ENCODE data around the gene FOXC1.

FOXC1 gene

DNA sequence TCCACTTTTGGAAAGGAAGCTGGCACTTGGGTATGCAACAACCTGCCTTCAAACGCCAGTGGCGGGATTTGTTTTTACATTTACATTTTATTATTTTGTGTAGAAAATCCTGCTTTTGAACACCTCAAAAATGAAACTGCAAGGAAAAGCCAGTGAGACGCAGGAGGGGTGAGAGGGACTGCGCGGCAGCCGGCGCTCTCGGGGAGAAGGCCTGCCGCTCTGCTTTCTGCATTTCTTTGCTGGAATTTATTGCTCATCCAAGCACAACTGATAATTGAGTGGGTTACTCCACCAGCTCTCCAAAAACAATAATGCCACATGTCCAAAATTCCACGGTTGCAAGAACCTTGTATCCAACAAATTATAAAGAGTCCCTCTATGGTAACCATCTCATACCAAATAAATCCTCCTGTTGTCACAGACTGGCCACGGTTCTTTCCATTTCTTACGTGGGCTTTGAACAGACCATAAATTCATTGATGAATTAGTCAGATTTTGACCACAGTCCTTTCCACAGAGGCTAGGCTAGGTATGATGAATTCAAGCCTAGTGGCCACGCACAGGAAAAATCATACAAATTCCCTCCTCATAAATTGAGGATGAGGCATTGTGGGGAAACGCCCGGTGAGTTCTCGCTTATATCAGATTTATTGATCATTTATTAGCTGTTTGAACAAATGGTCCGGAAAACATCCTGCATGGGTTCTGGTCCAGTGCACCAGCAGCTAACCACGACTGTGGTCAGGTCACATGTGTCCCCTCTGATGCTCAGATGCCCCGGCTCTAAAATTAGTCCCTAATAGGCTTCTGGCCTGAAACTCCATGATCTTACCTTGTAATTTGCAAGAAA lies 31.6 kb upstream of the FOXC1 start:
- no peaks in the 10 kb centered on the region for H3K9me3 Mint-ChIP-seq

DNA sequence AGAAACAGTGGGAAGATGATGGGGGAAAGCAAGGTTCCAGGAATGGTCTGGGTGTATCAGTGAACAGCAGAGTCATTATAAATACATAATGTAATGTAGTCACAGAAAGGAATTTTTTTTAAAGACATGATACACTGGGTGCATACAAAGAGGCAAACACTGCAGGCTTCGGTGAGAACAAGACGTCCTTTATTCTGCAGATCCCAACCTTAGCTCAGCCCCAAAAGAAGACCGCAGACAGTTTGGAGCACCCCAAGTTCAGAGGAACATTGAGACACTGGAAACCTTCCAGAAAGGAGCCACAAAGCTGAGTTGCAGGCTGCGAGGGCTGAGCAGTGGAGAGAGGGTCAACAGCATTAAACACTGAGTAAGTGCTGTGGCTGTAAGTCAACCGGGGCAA lies 30.6 kb upstream of the FOXC1 start:
- no peak overlapping the region for H3K4me3 Mint-ChIP-seq
- H3K36me3 Mint-ChIP-seq (ENCODE audit: low read depth) = no peaks in the 10 kb centered on the region
- peaks cover 9% of the 10 kb centered on the region for H3K27me3 Mint-ChIP-seq (ENCODE audit: low read depth)

More for the DNA sequence above, 31.6 kb upstream of the FOXC1 start:
- Mint-ChIP-seq H3K4me1 (ENCODE audit: low read depth) (no peaks in the 10 kb centered on the region), H3K4me3 (no peak overlapping the region), H3K27ac (no peak overlapping the region), H3K27me3 (ENCODE audit: low read depth) (peaks cover 12% of the 10 kb centered on the region), H3K36me3 (ENCODE audit: low read depth) (no peaks in the 10 kb centered on the region)

DNA sequence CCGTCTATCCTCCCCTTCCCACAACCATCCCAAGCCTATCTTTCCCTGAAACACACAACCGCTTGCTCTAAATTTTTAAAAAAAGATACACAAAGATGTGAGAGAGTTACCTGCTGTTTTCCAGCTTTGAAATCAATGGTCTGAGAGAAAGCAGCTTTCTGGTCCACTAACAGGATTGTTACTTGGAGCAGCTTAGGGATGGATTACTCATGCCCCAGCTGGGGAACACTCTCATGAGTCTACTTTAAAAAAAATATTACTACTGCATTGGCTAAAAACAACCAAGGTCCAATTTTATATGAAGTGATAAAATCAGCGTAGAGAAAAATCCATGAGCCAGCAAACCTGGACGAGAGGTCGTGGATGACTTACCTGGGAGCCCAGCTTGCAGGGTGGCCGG lies 29.6 kb upstream of the FOXC1 start:
- Mint-ChIP-seq H3K4me3 (no peak overlapping the region), H3K9me3 (no peaks in the 10 kb centered on the region), H3K27me3 (ENCODE audit: low read depth) (peaks cover 9% of the 10 kb centered on the region), H3K36me3 (ENCODE audit: low read depth) (no peaks in the 10 kb centered on the region), H3K4me1 (ENCODE audit: low read depth) (no peaks in the 10 kb centered on the region), H3K27ac (no peak overlapping the region)

More for the DNA sequence above, 30.6 kb upstream of the FOXC1 start:
- H3K4me1 Mint-ChIP-seq (ENCODE audit: low read depth) = no peaks in the 10 kb centered on the region
- H3K27ac Mint-ChIP-seq = no peak overlapping the region
- H3K9me3 Mint-ChIP-seq = no peaks in the 10 kb centered on the region

GRCh38 chr6:1580585-1580984 lies 29.1 kb upstream of the FOXC1 start:
- Mint-ChIP-seq H3K36me3 (ENCODE audit: low read depth) (no peaks in the 10 kb centered on the region), H3K27me3 (ENCODE audit: low read depth) (peaks cover 9% of the 10 kb centered on the region), H3K27ac (no peak overlapping the region), H3K4me1 (ENCODE audit: low read depth) (no peaks in the 10 kb centered on the region), H3K9me3 (no peaks in the 10 kb centered on the region), H3K4me3 (no peak overlapping the region)

- Mint-ChIP-seq H3K4me1 (ENCODE audit: low read depth) (no peaks in the 10 kb centered on the region), H3K27ac (no peak overlapping the region), H3K9me3 (no peaks in the 10 kb centered on the region), H3K27me3 (ENCODE audit: low read depth) (peaks cover 9% of the 10 kb centered on the region), H3K36me3 (ENCODE audit: low read depth) (no peaks in the 10 kb centered on the region), H3K4me3 (no peak overlapping the region)
Measured at GRCh38 chr6:1581120-1581991, 28.4 kb upstream of the FOXC1 start.

GRCh38 chr6:1584146-1584545 lies 25.6 kb upstream of the FOXC1 start:
- H3K36me3 Mint-ChIP-seq (ENCODE audit: low read depth) = no peaks in the 10 kb centered on the region
- no peaks in the 10 kb centered on the region for H3K9me3 Mint-ChIP-seq
- no peak overlapping the region for H3K4me3 Mint-ChIP-seq
- H3K27ac Mint-ChIP-seq = no peak overlapping the region
- peaks cover 17% of the 10 kb centered on the region for H3K27me3 Mint-ChIP-seq (ENCODE audit: low read depth)
- H3K4me1 Mint-ChIP-seq (ENCODE audit: low read depth) = no peaks in the 10 kb centered on the region

DNA sequence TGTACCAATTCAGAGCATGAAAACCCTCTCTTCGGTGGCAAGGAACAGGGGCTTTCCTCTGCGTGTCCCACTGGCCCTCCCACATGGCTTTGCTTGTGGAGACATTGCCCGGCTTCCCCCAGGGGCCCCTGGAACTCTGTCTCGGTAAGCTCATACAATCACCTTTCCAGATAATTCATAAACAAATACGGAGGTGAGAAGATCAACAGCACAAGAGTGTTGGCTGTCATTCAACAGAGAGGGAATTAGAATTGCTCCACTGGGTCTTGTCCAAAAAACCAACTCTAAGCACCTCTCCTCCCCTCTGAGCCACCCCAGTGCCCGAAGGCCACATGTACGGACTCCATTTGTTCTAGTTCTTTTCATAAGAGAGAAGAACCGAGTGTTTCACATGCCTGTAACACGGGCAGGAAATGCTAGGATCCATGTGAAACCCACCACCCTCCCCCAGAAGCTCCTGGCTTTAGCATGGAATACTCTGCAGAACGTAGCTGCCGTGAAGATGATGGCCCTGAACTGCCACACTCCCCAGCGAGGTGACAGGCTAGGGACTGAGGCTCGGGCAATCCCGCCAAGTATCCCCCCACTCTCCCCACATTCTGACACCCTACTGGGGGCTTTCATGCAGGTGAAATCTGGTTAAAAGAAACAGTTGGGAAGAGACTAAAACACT lies 24.6 kb upstream of the FOXC1 start:
- H3K36me3 Mint-ChIP-seq (ENCODE audit: low read depth) = no peaks in the 10 kb centered on the region
- H3K4me3 Mint-ChIP-seq = no peak overlapping the region
- H3K27me3 Mint-ChIP-seq (ENCODE audit: low read depth) = peaks cover 27% of the 10 kb centered on the region
- no peaks in the 10 kb centered on the region for H3K4me1 Mint-ChIP-seq (ENCODE audit: low read depth)
- no peaks in the 10 kb centered on the region for H3K9me3 Mint-ChIP-seq
- H3K27ac Mint-ChIP-seq = no peak overlapping the region

DNA sequence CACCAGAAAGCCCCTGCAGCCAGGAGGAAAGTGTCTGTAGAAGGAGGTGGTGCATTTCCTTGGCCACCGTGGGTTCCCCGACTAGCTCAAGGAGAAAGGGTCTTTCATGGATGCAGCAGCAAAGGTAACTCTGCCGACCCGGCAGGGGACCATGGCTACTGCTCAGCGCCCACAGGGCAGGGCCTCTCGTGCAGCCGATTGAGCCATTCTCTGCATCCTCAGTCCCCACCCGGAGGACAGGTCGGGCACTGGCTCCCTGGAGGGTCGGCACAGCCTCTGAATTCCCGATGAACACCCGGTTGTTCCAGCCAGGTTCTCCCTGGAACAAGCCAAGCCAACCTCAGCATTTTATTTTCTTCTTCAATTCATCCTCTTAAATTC lies 24.1 kb upstream of the FOXC1 start:
- peaks cover 29% of the 10 kb centered on the region for H3K27me3 Mint-ChIP-seq (ENCODE audit: low read depth)
- H3K9me3 Mint-ChIP-seq = no peaks in the 10 kb centered on the region
- no peaks in the 10 kb centered on the region for H3K4me1 Mint-ChIP-seq (ENCODE audit: low read depth)
- no peak overlapping the region for H3K27ac Mint-ChIP-seq
- no peaks in the 10 kb centered on the region for H3K36me3 Mint-ChIP-seq (ENCODE audit: low read depth)
- H3K4me3 Mint-ChIP-seq = no peak overlapping the region

GRCh38 chr6:1586256-1586655 lies 23.5 kb upstream of the FOXC1 start:
- H3K27ac Mint-ChIP-seq = no peak overlapping the region
- no peaks in the 10 kb centered on the region for H3K4me1 Mint-ChIP-seq (ENCODE audit: low read depth)
- no peaks in the 10 kb centered on the region for H3K36me3 Mint-ChIP-seq (ENCODE audit: low read depth)
- H3K4me3 Mint-ChIP-seq = no peak overlapping the region
- no peaks in the 10 kb centered on the region for H3K9me3 Mint-ChIP-seq
- H3K27me3 Mint-ChIP-seq (ENCODE audit: low read depth) = peaks cover 29% of the 10 kb centered on the region

- no peak overlapping the region for H3K27ac Mint-ChIP-seq
- no peaks in the 10 kb centered on the region for H3K4me1 Mint-ChIP-seq (ENCODE audit: low read depth)
- no peaks in the 10 kb centered on the region for H3K36me3 Mint-ChIP-seq (ENCODE audit: low read depth)
- no peaks in the 10 kb centered on the region for H3K9me3 Mint-ChIP-seq
- H3K4me3 Mint-ChIP-seq = no peak overlapping the region
- H3K27me3 Mint-ChIP-seq (ENCODE audit: low read depth) = peaks cover 32% of the 10 kb centered on the region
Measured at GRCh38 chr6:1586861-1587450, 22.8 kb upstream of the FOXC1 start.

DNA sequence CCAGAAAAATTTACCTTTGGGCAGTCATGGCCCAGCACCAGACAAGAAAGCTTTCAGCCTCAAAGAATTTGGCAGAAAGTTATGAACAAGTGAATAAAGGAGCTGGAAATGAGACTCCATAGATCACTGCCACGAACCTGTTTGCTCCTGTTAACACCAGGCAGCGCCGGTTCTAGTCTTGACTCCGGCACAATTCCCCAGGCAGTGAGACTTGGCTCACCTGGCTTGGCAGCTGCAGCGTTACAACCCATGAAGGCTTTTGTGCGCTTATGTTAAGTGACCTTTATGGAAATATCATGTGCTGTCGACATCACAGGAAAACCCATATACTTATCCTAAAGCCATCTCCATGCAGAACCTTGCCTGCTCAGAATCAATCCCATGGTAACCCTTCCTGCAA lies 22.2 kb upstream of the FOXC1 start:
- peaks cover 38% of the 10 kb centered on the region for H3K27me3 Mint-ChIP-seq (ENCODE audit: low read depth)
- no peaks in the 10 kb centered on the region for H3K36me3 Mint-ChIP-seq (ENCODE audit: low read depth)
- no peak overlapping the region for H3K4me3 Mint-ChIP-seq
- no peak overlapping the region for H3K27ac Mint-ChIP-seq
- H3K9me3 Mint-ChIP-seq = no peaks in the 10 kb centered on the region
- H3K4me1 Mint-ChIP-seq (ENCODE audit: low read depth) = no peaks in the 10 kb centered on the region

DNA sequence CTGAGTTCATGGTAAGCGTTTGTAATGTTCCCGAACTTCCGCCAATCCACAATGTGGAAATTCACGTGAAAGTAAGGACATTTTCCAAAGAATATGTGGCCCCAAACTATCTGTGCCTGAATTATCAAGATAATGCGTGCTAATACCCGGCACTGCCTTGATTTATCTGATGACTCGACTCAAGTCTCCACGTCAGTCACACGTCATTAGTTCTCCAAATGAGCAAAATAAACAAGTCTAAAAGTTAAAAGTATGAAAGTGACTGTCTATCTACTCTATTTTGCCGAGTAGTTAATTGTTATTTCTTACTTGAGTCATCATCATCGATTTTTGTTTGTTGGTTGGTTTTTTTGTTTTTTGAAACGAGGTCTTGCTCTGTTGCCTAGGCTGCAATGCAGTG lies 21.7 kb upstream of the FOXC1 start:
- H3K27me3 Mint-ChIP-seq (ENCODE audit: low read depth) = peaks cover 40% of the 10 kb centered on the region
- H3K36me3 Mint-ChIP-seq (ENCODE audit: low read depth) = no peaks in the 10 kb centered on the region
- no peaks in the 10 kb centered on the region for H3K9me3 Mint-ChIP-seq
- H3K4me3 Mint-ChIP-seq = no peak overlapping the region
- H3K4me1 Mint-ChIP-seq (ENCODE audit: low read depth) = no peaks in the 10 kb centered on the region
- no peak overlapping the region for H3K27ac Mint-ChIP-seq

DNA sequence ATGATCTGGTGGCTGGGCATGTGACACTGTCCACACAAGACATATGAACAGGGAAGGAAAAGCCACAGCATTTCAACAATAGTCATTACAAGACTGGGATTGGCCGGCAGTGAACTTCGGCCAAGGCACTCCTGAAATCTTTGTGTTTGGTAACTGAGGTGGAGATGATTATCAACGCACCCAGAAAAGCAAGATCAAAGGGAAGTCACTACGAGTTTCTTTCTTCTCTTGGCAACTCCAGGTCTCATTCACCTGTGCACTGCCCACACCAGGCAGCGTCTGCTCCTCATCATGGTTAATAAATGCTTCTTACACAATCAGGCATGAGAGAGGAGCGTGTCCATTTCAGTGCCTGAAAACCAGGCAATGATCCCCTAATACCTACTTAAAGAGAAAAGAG lies 20.5 kb upstream of the FOXC1 start:
- no peaks in the 10 kb centered on the region for H3K4me1 Mint-ChIP-seq (ENCODE audit: low read depth)

DNA sequence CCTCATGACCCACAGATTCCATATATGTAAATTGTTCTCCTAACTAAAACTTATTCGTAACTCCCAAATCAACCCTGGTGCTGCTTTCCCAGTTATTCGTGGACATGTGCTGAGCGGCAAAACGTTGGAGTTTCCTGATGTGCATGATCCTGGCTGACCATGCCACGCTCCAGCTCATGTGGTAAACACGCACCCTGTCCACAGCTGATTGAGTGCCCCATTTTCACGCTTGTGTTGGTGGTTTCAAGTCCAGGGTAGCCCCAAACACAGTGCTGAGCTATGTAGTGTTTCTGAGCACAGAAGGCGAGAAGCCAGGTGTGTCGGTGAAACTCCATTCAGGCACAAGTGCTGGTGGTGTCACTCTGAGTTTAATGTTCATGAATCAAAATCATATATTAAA lies 19.1 kb upstream of the FOXC1 start:
- Mint-ChIP-seq H3K4me3 (no peak overlapping the region), H3K4me1 (ENCODE audit: low read depth) (no peaks in the 10 kb centered on the region), H3K27me3 (ENCODE audit: low read depth) (peaks cover 39% of the 10 kb centered on the region), H3K27ac (no peak overlapping the region), H3K36me3 (ENCODE audit: low read depth) (no peaks in the 10 kb centered on the region), H3K9me3 (no peaks in the 10 kb centered on the region)

More for the DNA sequence above, 20.5 kb upstream of the FOXC1 start:
- H3K27ac Mint-ChIP-seq = no peak overlapping the region
- H3K4me3 Mint-ChIP-seq = no peak overlapping the region
- H3K27me3 Mint-ChIP-seq (ENCODE audit: low read depth) = peaks cover 39% of the 10 kb centered on the region
- H3K9me3 Mint-ChIP-seq = no peaks in the 10 kb centered on the region
- no peaks in the 10 kb centered on the region for H3K36me3 Mint-ChIP-seq (ENCODE audit: low read depth)
